22Rv1 (cell line): ENCODE measurements around the gene KL.

Source experiments
- CTCF ChIP-seq: fragments of 450-650 bp; IDR thresholded peaks from 2 replicates; pipeline ENCODE4 v1.5.1; 2017; ENCODE audit warnings: mild to moderate bottlenecking
- ZFX ChIP-seq: fragments of 450-650 bp; IDR thresholded peaks from 2 replicates; pipeline ENCODE4 v1.6.1; 2017; ENCODE audit warnings: antibody characterized with exemption, borderline replicate concordance

DNA sequence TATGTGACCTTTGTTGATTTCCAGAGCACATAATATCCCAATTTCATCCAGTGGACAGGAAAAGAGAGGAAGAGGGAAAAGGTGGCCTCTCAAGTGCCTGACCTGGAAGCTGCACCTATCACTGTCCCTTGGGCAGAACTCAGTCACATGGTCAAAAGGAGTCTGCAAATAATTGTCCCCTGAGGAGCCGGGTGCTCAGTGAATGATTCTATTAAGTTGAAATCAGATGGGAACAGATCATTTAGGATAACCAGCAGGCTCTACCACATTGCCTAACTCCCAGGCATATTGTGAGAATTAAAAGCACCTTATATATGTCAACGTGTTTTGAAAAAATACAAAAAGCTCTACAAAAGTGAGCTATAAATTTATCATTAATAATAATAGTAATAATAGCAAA lies 6.8 kb downstream of the KL start:
- no peak for TF ChIP-seq CTCF
- TF ChIP-seq ZFX, result no peak
